GM23338 (cell line): ENCODE results near the gene PRPF31. TPM values are rescaled to one million over a fixed set of nuclear protein-coding genes. Genes with fewer than 3 reads are reported as not detected.

Source experiments
- ATAC-seq: fragments of 200-7000 bp; cut with Tn5 transposase; 3 replicates; pipeline ENCODE4 v1.9.1; 2020
- DNase-seq: peaks from one replicate; pipeline ENCODE4 v3.0.0-alpha.2; 2015; ENCODE audit warnings: low spot score
- H2AFZ ChIP-seq: fragments of 200-600 bp; sonication (generic); 2 replicates; pipeline ENCODE4 v1.8.0; 2016; ENCODE audit warnings: antibody characterized with exemption, mild to moderate bottlenecking, moderate library complexity
- H3F3A ChIP-seq: fragments of 200-600 bp; sonication (generic); replicated peaks from 2 replicates; pipeline ENCODE4 v1.8.0; 2017; ENCODE audit warnings: antibody characterized with exemption, mixed run types, low read depth
- H3K27ac ChIP-seq: fragments of 200-600 bp; sonication (generic); 2 replicates; pipeline ENCODE4 v1.6.1; 2016; ENCODE audit warnings: low read depth
- H3K27me3 ChIP-seq: fragments of 200-600 bp; sonication (generic); 2 replicates; pipeline ENCODE4 v1.8.0; 2016; ENCODE audit warnings: mild to moderate bottlenecking, mixed run types, moderate library complexity; ENCODE audit not compliant: insufficient read depth
- H3K36me3 ChIP-seq: fragments of 200-600 bp; sonication (generic); 2 replicates; pipeline ENCODE4 v1.8.0; 2016; ENCODE audit warnings: mild to moderate bottlenecking; ENCODE audit not compliant: insufficient read depth
- H3K4me1 ChIP-seq: fragments of 200-600 bp; sonication (generic); 2 replicates; pipeline ENCODE4 v1.8.0; 2016; ENCODE audit warnings: mild to moderate bottlenecking, moderate library complexity; ENCODE audit not compliant: insufficient read depth
- H3K4me2 ChIP-seq: fragments of 200-600 bp; sonication (generic); 2 replicates; pipeline ENCODE4 v1.7.1; 2017; ENCODE audit warnings: mixed run types
- H3K4me3 ChIP-seq: fragments of 200-600 bp; sonication (generic); 2 replicates; pipeline ENCODE4 v1.6.1; 2016; ENCODE audit warnings: mixed run types
- H3K79me2 ChIP-seq: fragments of 200-600 bp; sonication (generic); replicated peaks from 2 replicates; pipeline ENCODE4 v1.8.0; 2017; ENCODE audit warnings: mild to moderate bottlenecking; ENCODE audit not compliant: insufficient read depth
- H3K9me2 ChIP-seq: fragments of 200-600 bp; sonication (generic); 2 replicates; pipeline ENCODE4 v1.8.0; 2017; ENCODE audit not compliant: insufficient read depth
- H4K20me1 ChIP-seq: fragments of 200-600 bp; sonication (generic); replicated peaks from 2 replicates; pipeline ENCODE4 v1.8.0; 2017; ENCODE audit warnings: mild to moderate bottlenecking; ENCODE audit not compliant: insufficient read depth
- H3K27ac Mint-ChIP-seq: 2 replicates; pipeline ENCODE4 v1.8.0; 2020; ENCODE audit warnings: inconsistent platforms, mild to moderate bottlenecking, moderate library complexity, mixed read lengths
- H3K27me3 Mint-ChIP-seq: 3 replicates; pipeline ENCODE4 v1.8.0; 2022; ENCODE audit warnings: low read depth, mild to moderate bottlenecking, moderate library complexity, mixed read lengths, inconsistent platforms; ENCODE audit not compliant: insufficient read depth, poor library complexity
- H3K36me3 Mint-ChIP-seq: 3 replicates; pipeline ENCODE4 v1.8.0; 2021; ENCODE audit warnings: low read depth, mild to moderate bottlenecking, inconsistent platforms, moderate library complexity, mixed read lengths
- H3K4me1 Mint-ChIP-seq: 3 replicates; pipeline ENCODE4 v1.8.0; 2020; ENCODE audit warnings: mild to moderate bottlenecking, inconsistent platforms, mixed read lengths
- H3K4me3 Mint-ChIP-seq: 3 replicates; pipeline ENCODE4 v1.8.0; 2021; ENCODE audit warnings: moderate library complexity, mild to moderate bottlenecking, inconsistent platforms, mixed read lengths
- H3K9me3 Mint-ChIP-seq: 3 replicates; pipeline ENCODE4 v1.8.0; 2020; ENCODE audit warnings: moderate library complexity, mild to moderate bottlenecking, inconsistent platforms, mixed read lengths
- CREB1 ChIP-seq: fragments of 250-450 bp; sonication (Bioruptor Pico); IDR thresholded peaks from 2 replicates; pipeline ENCODE4 v1.5.0; 2020; ENCODE audit warnings: low read depth, mild to moderate bottlenecking, moderate library complexity
- CTCF ChIP-seq, 2 experiments: fragments of 200-600 bp in 1 of 2; sonication (generic) in 1 of 2; conservative IDR thresholded peaks; 2 replicates each; pipeline versions ENCODE4 v1.5.1 to v1.6.1; 2016 to 2017; ENCODE audit warnings: antibody characterized with exemption in 2 of 2, low read depth in 2 of 2, mild to moderate bottlenecking in 2 of 2, moderate library complexity in 1 of 2
- EZH2 ChIP-seq: fragments of 200-600 bp; sonication (generic); IDR thresholded peaks from one replicate; pipeline ENCODE4 v1.8.0; 2017; ENCODE audit warnings: antibody characterized with exemption, mild to moderate bottlenecking, low read depth; ENCODE audit not compliant: unreplicated experiment
- EZH2phosphoT487 ChIP-seq: fragments of 200-600 bp; sonication (generic); IDR thresholded peaks from one replicate; pipeline ENCODE4 v1.8.1; 2018; ENCODE audit warnings: antibody characterized with exemption; ENCODE audit not compliant: unreplicated experiment
- JUNB ChIP-seq: IDR thresholded peaks from one replicate; pipeline ENCODE4 v1.6.1; 2016; ENCODE audit warnings: antibody characterized with exemption; ENCODE audit not compliant: unreplicated experiment
- NANOG ChIP-seq: IDR thresholded peaks from 2 replicates; pipeline ENCODE4 v1.6.1; 2016; ENCODE audit warnings: antibody characterized with exemption, borderline replicate concordance
- POLR2AphosphoS5 ChIP-seq: IDR thresholded peaks from 2 replicates; pipeline ENCODE4 v1.6.1; 2016; ENCODE audit warnings: antibody characterized with exemption, low read depth
- STAT1 ChIP-seq: IDR thresholded peaks from one replicate; pipeline ENCODE4 v1.6.1; 2016; ENCODE audit warnings: antibody characterized with exemption; ENCODE audit not compliant: unreplicated experiment
- ZNF114 ChIP-seq: fragments of 250-450 bp; sonication (Bioruptor Pico); IDR thresholded peaks from 2 replicates; pipeline ENCODE4 v1.5.0; 2020; ENCODE audit warnings: mild to moderate bottlenecking, moderate library complexity
- ZNF331 ChIP-seq: fragments of 250-450 bp; sonication (Bioruptor Pico); IDR thresholded peaks from 2 replicates; pipeline ENCODE4 v1.5.0; 2020; ENCODE audit warnings: low read depth, mild to moderate bottlenecking, moderate library complexity
- ZNF462 ChIP-seq: fragments of 250-450 bp; sonication (Bioruptor Pico); IDR thresholded peaks from 2 replicates; pipeline ENCODE4 v1.5.0; 2020; ENCODE audit warnings: mild to moderate bottlenecking, moderate library complexity
- polyA plus RNA-seq: library from polyadenylated mRNA; unstranded; fragments of >200 nt; fragmentation: Nextera tagmentation; extraction: Ambion mirVana; gene quantifications from 2 replicates; pipeline ENCODE4 v1.2.1, GENCODE V29; 2016
- total RNA-seq: library from RNA; depleted of rRNA; stranded (reverse); fragments of >200 nt; shearing (Covaris generic); gene quantifications from 2 replicates; pipeline ENCODE4 v1.2.3, GENCODE V29; 2014
- TF ChIP-seq, protein P1 (sequence below): IDR thresholded peaks from one replicate; pipeline ENCODE4 v1.6.1; 2018; ENCODE audit warnings: antibody characterized with exemption; ENCODE audit not compliant: unreplicated experiment
- TF ChIP-seq, protein P2 (sequence below): IDR thresholded peaks from 2 replicates; pipeline ENCODE4 v1.6.1; 2016; ENCODE audit warnings: antibody characterized with exemption

Gene PRPF31
- total and polyA plus RNA-seq, 2 experiments from 2014 or later = 83.3 to 94.2 TPM

- H3K36me3 ChIP-seq = peaks cover 27% of the 10 kb centered on the region
- Mint-ChIP-seq H3K36me3 (peaks cover 78% of the 10 kb centered on the region), H3K9me3 (no peaks in the 10 kb centered on the region; the same call in 2 of the 3 replicates)
Observed at GRCh38 chr19:54151362-54152035, 35.9 kb downstream of the PRPF31 start.

More at GRCh38 chr19:54151362-54152035, 35.9 kb downstream of the PRPF31 start:
- Histone ChIP-seq H3K9me2 (no peaks in the 10 kb centered on the region), H3K27ac (no peak overlapping the region), H3K4me2 (no peak overlapping the region), H4K20me1 (peaks cover 18% of the 10 kb centered on the region; the same call in 1 of the 2 replicates), H3K4me3 (no peak overlapping the region), H2AFZ (no peak overlapping the region), H3K4me1 (no peaks in the 10 kb centered on the region), H3K27me3 (no peaks in the 10 kb centered on the region), H3F3A (peaks cover 21% of the 10 kb centered on the region), H3K79me2 (no peaks in the 10 kb centered on the region)
- ATAC-seq (no peak), DNase-seq (no peak)
- Mint-ChIP-seq H3K4me1 (no peaks in the 10 kb centered on the region; the same call in 2 of the 3 replicates), H3K27me3 (peaks cover 18% of the 10 kb centered on the region), H3K27ac (no peak overlapping the region), H3K4me3 (no peak overlapping the region; the same call in 2 of the 3 replicates)
- TF ChIP-seq POLR2AphosphoS5 = no peak
- no peak for TF ChIP-seq ZNF462 (CRISPR knock-in tag)
- TF ChIP-seq EZH2 = no peak
- TF ChIP-seq JUNB = no peak
- TF ChIP-seq ZNF331 (CRISPR knock-in tag) = no peak
- no peak for TF ChIP-seq CTCF (conservative IDR thresholded peaks at IDR 0.05; ENCODE audit: low read depth in 2 of 2)
- TF ChIP-seq NANOG = no peak
- TF ChIP-seq, protein P1, sequence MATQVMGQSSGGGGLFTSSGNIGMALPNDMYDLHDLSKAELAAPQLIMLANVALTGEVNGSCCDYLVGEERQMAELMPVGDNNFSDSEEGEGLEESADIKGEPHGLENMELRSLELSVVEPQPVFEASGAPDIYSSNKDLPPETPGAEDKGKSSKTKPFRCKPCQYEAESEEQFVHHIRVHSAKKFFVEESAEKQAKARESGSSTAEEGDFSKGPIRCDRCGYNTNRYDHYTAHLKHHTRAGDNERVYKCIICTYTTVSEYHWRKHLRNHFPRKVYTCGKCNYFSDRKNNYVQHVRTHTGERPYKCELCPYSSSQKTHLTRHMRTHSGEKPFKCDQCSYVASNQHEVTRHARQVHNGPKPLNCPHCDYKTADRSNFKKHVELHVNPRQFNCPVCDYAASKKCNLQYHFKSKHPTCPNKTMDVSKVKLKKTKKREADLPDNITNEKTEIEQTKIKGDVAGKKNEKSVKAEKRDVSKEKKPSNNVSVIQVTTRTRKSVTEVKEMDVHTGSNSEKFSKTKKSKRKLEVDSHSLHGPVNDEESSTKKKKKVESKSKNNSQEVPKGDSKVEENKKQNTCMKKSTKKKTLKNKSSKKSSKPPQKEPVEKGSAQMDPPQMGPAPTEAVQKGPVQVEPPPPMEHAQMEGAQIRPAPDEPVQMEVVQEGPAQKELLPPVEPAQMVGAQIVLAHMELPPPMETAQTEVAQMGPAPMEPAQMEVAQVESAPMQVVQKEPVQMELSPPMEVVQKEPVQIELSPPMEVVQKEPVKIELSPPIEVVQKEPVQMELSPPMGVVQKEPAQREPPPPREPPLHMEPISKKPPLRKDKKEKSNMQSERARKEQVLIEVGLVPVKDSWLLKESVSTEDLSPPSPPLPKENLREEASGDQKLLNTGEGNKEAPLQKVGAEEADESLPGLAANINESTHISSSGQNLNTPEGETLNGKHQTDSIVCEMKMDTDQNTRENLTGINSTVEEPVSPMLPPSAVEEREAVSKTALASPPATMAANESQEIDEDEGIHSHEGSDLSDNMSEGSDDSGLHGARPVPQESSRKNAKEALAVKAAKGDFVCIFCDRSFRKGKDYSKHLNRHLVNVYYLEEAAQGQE = no peak
- TF ChIP-seq CREB1 (CRISPR knock-in tag) = no peak
- TF ChIP-seq, protein P2, sequence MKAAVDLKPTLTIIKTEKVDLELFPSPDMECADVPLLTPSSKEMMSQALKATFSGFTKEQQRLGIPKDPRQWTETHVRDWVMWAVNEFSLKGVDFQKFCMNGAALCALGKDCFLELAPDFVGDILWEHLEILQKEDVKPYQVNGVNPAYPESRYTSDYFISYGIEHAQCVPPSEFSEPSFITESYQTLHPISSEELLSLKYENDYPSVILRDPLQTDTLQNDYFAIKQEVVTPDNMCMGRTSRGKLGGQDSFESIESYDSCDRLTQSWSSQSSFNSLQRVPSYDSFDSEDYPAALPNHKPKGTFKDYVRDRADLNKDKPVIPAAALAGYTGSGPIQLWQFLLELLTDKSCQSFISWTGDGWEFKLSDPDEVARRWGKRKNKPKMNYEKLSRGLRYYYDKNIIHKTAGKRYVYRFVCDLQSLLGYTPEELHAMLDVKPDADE = no peak
- no peak for TF ChIP-seq EZH2phosphoT487
- no peak for TF ChIP-seq ZNF114 (CRISPR knock-in tag)
- no peak for TF ChIP-seq STAT1
